ENCODE measurements around the gene HMCES.

DNA sequence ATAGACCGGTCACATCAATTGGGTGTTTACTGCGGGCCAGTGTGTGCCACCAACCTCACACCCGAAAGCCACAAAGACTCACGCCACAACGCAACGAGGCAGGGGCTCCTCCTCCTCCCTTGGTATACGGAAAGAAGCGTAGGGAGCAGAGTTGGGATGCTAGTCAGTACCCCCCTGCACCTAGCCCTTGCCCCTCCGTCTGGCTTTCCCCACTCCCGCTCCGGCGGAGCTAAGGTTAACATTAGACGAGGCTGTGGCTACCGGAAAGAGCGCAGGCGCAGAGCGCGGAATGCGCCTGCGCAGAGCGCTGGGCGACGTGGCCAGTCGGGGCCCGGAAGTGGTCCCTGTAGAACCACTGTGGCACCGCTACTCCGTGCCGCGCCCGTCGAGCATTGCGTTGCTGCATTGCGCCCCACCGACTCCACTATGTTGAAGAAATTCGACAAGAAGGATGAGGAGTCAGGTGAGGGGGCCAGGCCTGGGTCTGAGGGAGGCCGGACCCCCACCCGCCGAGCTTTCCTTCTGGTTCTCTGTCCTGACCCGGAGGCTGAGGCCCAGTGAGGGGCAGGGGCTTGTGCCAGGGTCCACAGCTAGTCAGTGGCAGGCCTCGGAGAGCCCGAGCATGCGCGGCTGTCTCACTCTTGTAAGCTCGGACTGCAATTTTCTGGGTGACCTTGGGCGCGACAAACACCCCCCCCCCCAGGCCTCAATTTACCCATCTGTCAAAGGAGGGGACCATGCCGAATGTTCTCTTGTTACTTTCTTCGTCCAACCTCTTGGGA lies 29.2 kb upstream of the HMCES start, which contains the start of gene COPG1:
- TF ChIP-seq, protein P1, sequence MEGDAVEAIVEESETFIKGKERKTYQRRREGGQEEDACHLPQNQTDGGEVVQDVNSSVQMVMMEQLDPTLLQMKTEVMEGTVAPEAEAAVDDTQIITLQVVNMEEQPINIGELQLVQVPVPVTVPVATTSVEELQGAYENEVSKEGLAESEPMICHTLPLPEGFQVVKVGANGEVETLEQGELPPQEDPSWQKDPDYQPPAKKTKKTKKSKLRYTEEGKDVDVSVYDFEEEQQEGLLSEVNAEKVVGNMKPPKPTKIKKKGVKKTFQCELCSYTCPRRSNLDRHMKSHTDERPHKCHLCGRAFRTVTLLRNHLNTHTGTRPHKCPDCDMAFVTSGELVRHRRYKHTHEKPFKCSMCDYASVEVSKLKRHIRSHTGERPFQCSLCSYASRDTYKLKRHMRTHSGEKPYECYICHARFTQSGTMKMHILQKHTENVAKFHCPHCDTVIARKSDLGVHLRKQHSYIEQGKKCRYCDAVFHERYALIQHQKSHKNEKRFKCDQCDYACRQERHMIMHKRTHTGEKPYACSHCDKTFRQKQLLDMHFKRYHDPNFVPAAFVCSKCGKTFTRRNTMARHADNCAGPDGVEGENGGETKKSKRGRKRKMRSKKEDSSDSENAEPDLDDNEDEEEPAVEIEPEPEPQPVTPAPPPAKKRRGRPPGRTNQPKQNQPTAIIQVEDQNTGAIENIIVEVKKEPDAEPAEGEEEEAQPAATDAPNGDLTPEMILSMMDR (IDR thresholded peaks at IDR 0.05): no peak
- TF ChIP-seq POLR2A (IDR thresholded peaks at IDR 0.05; ENCODE audit: low read depth): peak; percentile 90
- peak; percentile 98 to 99 for TF ChIP-seq POLR2AphosphoS5 (IDR thresholded peaks at IDR 0.05)
